ENCODE results near the gene MRPS31. TPM values are rescaled to one million over a fixed set of nuclear protein-coding genes. Genes with fewer than 3 reads are reported as not detected.
"Not testable (repeated sequence)": the region's sequence is repeated elsewhere in the genome, so short reads cannot be mapped to it uniquely, and the experiment has no call there.

MRPS31 gene
- polyA plus RNA-seq, 1 experiment, result 7.6 TPM

DNA sequence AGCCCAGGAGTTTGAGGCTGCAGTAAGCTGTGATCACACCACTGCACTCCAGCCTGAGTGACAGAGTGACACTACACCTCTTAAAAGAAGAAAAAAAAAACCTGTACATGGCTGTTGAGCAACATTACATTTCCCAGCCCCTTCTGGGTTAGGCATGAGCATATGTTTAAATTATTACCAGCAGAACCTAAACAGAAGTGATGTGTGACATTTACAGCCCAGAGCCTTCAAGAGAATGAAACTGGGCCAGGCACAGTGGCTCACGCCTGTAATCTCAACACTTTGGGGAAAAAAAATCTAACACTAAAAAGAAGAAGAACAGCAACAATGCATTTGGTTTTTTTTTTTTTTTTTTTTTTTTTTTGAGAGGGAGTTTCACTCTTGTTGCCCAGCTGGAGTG lies 38.3 kb downstream of the MRPS31 start:
- no peaks in the 10 kb centered on the region for H3K27me3 ChIP-seq (ENCODE audit: control insufficient read depth, insufficient read depth, low read length)
- CTCF ChIA-PET, result interaction anchor here (1.2 kb wide), 1 partner anchor 45 kb away, joined by 5 read pairs; no protein-coding TSS in a partner anchor
- H3K36me3 ChIP-seq (ENCODE audit: control insufficient read depth, insufficient read depth, low read length), result no peaks in the 10 kb centered on the region; the same call in 1 of the 2 replicates
- DNase-seq (ENCODE audit: low read depth), result no peak
- H3K4me3 ChIP-seq (ENCODE audit: low read depth, low read length), result no peak overlapping the region
- no peak for TF ChIP-seq CTCF (IDR thresholded peaks at IDR 0.05; ENCODE audit: insufficient read depth, low read depth, low read length)
- POLR2A ChIA-PET, result no interaction called here

DNA sequence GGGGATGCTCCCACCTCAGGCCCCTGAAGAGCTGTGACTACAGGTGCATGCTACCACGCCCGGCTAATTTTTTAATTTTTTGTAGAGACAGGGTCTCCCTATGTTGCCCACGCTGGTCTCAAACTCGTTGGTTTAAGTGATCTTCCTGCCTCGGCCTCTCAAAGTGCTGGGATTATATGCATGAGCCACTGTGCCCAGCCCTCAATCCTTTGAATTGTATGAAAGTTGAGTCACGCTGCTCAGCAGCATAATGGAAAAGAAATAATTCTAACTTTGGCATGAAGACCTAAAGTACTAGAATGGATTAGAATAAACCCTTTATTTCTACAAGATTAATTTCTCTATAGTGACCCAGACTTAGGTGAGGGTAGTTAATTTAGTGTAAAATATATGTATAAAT lies 42.4 kb downstream of the MRPS31 start:
- ChIA-PET CTCF (no interaction called here), POLR2A (no interaction called here)
- no peaks in the 10 kb centered on the region; the same call in 1 of the 2 replicates for H3K36me3 ChIP-seq (ENCODE audit: control insufficient read depth, insufficient read depth, low read length)
- TF ChIP-seq CTCF (IDR thresholded peaks at IDR 0.05; ENCODE audit: insufficient read depth, low read depth, low read length), result no peak
- no peaks in the 10 kb centered on the region for H3K27me3 ChIP-seq (ENCODE audit: control insufficient read depth, insufficient read depth, low read length)
- H3K4me3 ChIP-seq (ENCODE audit: low read depth, low read length), result no peak overlapping the region
- DNase-seq (ENCODE audit: low read depth), result no peak

DNA sequence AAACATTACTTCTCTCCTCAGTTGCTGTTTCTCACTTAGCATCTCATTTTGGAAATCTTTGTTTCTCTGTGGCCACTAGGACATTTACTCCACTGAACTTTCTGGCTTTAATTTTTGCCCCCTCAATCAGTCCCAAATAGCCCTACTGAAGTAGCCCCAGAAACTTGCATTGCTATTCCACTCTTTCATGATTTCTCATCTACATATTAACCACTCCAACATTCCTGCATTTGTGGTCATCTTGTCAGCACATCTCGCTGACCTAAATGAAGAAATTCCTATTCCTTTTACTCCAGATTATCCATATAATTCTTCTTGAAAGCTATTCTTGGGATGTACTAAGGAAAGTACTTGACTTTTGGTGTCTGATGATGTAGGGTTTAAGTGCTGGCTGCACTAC lies 56.6 kb downstream of the MRPS31 start:
- H3K36me3 ChIP-seq (ENCODE audit: control insufficient read depth, insufficient read depth, low read length); POLR2A ChIA-PET; CTCF ChIA-PET; H3K27me3 ChIP-seq (ENCODE audit: control insufficient read depth, insufficient read depth, low read length); H3K4me3 ChIP-seq (ENCODE audit: low read depth, low read length); DNase-seq (ENCODE audit: low read depth): not testable (repeated sequence)

- ChIA-PET POLR2A (no interaction called here), CTCF (no interaction called here)
- no peak for TF ChIP-seq CTCF (IDR thresholded peaks at IDR 0.05; ENCODE audit: insufficient read depth, low read depth, low read length)
- no peaks in the 10 kb centered on the region for H3K36me3 ChIP-seq (ENCODE audit: control insufficient read depth, insufficient read depth, low read length)
- DNase-seq (ENCODE audit: low read depth), result no peak
- H3K27me3 ChIP-seq (ENCODE audit: control insufficient read depth, insufficient read depth, low read length), result no peaks in the 10 kb centered on the region
- H3K4me3 ChIP-seq (ENCODE audit: low read depth, low read length), result no peak overlapping the region
These were observed 64.6 kb downstream of the MRPS31 start for GRCh38 chr13:40706439-40706838.

GRCh38 chr13:40697711-40698110 lies 73.3 kb downstream of the MRPS31 start:
- H3K4me3 ChIP-seq (ENCODE audit: low read depth, low read length), result no peak overlapping the region
- no peak for TF ChIP-seq CTCF (IDR thresholded peaks at IDR 0.05; ENCODE audit: insufficient read depth, low read depth, low read length)
- CTCF ChIA-PET, result interaction anchor here (0.7 to 0.8 kb wide), 2 partner anchors 629 to 734 kb away, joined by 3 to 5 read pairs; no protein-coding TSS in a partner anchor
- POLR2A ChIA-PET, result no interaction called here
- H3K27me3 ChIP-seq (ENCODE audit: control insufficient read depth, insufficient read depth, low read length), result no peaks in the 10 kb centered on the region
- H3K36me3 ChIP-seq (ENCODE audit: control insufficient read depth, insufficient read depth, low read length), result no peaks in the 10 kb centered on the region
- DNase-seq (ENCODE audit: low read depth), result no peak

- POLR2A ChIA-PET, result no interaction called here
These were observed 76.6 kb downstream of the MRPS31 start for GRCh38 chr13:40694426-40694825.

More at GRCh38 chr13:40694426-40694825, 76.6 kb downstream of the MRPS31 start:
- no peak for DNase-seq (ENCODE audit: low read depth)
- TF ChIP-seq CTCF (IDR thresholded peaks at IDR 0.05; ENCODE audit: insufficient read depth, low read depth, low read length), result no peak
- H3K27me3 ChIP-seq (ENCODE audit: control insufficient read depth, insufficient read depth, low read length), result no peaks in the 10 kb centered on the region
- H3K4me3 ChIP-seq (ENCODE audit: low read depth, low read length), result no peak overlapping the region
- H3K36me3 ChIP-seq (ENCODE audit: control insufficient read depth, insufficient read depth, low read length), result no peaks in the 10 kb centered on the region
- CTCF ChIA-PET, result interaction anchor here (0.6 kb wide), 2 partner anchors 559 to 900 kb away, joined by 3 read pairs; no protein-coding TSS in a partner anchor
